OCI-LY3 (cell line): ENCODE results near the gene BCL11B.

ENCODE experiments used
- CTCF ChIP-seq: fragments of 200-600, 300-600 bp; sonication (generic); IDR thresholded peaks from 2 replicates; pipeline ENCODE4 v1.5.1; 2014; ENCODE audit warnings: antibody characterized with exemption, low read length, low read depth
- EZH2phosphoT487 ChIP-seq: fragments of 200-600 bp; shearing (Covaris generic); IDR thresholded peaks from 2 replicates; pipeline ENCODE4 v1.6.1; 2018; ENCODE audit warnings: antibody characterized with exemption, mixed run types, low read depth

DNA sequence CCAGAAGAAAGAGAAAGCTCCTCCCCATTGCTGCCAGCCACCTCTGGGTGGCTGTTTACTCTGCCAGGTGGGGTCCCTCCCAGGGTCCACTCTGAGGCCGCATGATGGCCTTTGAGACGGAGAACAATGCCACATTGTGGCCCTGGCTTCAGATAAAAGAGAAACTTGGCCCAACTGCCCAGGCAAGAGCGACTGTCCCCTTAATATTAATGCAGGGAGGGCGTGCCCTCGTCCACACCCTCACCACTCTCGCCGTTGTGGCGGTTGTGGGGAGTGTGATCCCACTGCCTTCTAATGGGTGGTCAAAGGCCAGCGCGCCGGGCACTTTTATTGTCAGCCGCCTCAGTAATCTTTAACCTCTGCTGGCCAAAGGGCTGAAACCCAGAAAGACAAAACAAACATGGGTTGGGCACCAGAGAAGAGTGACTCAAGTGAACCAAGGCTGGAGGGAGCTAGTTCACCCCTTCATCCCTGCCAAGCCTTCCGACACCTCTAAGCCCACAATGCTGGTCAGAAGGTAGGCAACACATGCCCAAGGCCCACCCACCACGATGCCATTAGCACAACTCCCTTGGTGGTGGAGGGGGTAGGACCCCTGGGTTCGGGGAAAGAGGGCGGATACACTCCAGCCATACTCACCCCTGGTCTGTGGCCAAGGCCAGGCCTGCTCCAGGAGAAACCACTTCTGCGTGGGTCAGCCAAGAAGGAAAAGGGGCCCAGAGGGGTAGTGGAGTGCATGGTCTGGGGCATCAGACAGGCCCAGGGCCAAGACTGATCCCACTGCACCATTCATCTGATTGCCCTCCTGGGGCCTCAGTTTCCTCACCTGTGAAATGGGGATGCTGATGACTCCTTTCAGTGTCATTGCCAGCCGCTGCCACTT, 44.5 kb upstream of the BCL11B start:
- TF ChIP-seq CTCF (no peak), EZH2phosphoT487 (no peak)
